ENCODE data around the gene SECISBP2L. TPM values are rescaled to one million over a fixed set of nuclear protein-coding genes. Genes with fewer than 3 reads are reported as not detected.

Gene SECISBP2L
- total and polyA plus RNA-seq, 9 of the 15 experiments (the other 6 are each of a cell fraction or from before 2014, with no cell fraction given) = 0.55 to 14.1 (median 10.4) TPM

- no peaks in the 10 kb centered on the region for H3K36me3 ChIP-seq (ENCODE audit: control insufficient read depth, insufficient read depth, low read length)
- in situ Hi-C loops (cut with MboI) = no loop called here
- BruUV-seq (replicated peaks) = no TSS peak
- DNase-seq (ENCODE audit: extremely low read depth in 1 of 4, low spot score in 3 of 4) (no peak), ATAC-seq (no peak), FAIRE-seq (no peak)
- H3K4me3 ChIP-seq = no peak overlapping the region
- no peak for TF ChIP-seq ZNF717 (CRISPR knock-in tag; IDR thresholded peaks at IDR 0.05)
- TF ChIP-seq MTA2 (IDR thresholded peaks at IDR 0.05; ENCODE audit: low read depth) = no peak
- TF ChIP-seq ATF6 (CRISPR knock-in tag; IDR thresholded peaks at IDR 0.05) = no peak
- no peak for TF ChIP-seq CHD2 (IDR thresholded peaks at IDR 0.05; ENCODE audit: low read depth, low read length)
- no peak for TF ChIP-seq MAFK (IDR thresholded peaks at IDR 0.05; ENCODE audit: low read length)
- TF ChIP-seq ZNF277 (CRISPR knock-in tag; IDR thresholded peaks at IDR 0.05; ENCODE audit: borderline replicate concordance) = no peak
- no peak for TF ChIP-seq FOXO4 (CRISPR knock-in tag; IDR thresholded peaks at IDR 0.05)
- no peak for TF ChIP-seq ZNF146 (CRISPR knock-in tag; IDR thresholded peaks at IDR 0.05; ENCODE audit: unreplicated experiment)
- no peak overlapping the region for H2AFZ ChIP-seq (ENCODE audit: low read depth, low read length)
- no peaks in the 10 kb centered on the region for H3K9me1 ChIP-seq (ENCODE audit: control insufficient read depth, insufficient read depth, low read length)
- H3K4me1 ChIP-seq (replicated peaks in 1 of 2; ENCODE audit: control insufficient read depth in 2 of 2, insufficient read depth in 2 of 2, low read length in 2 of 2) = peaks cover 0 to 4% of the 10 kb centered on the region in 2 experiments; a peak in 1 of 5 replicates
- H4K20me1 ChIP-seq (replicated peaks; ENCODE audit: control insufficient read depth, insufficient read depth, low read length) = no peaks in the 10 kb centered on the region
- ChIA-PET POLR2A (no interaction called here), CTCF (ENCODE audit: low intra/inter-chr PET ratio) (no interaction called here)
- H3K4me2 ChIP-seq (ENCODE audit: insufficient read depth, low read length) = no peak overlapping the region
- no peaks in the 10 kb centered on the region for H3K27me3 ChIP-seq (ENCODE audit: control insufficient read depth in 2 of 2, insufficient read depth in 2 of 2, low read length in 2 of 2)
- no peak overlapping the region for H3K9ac ChIP-seq (ENCODE audit: insufficient read depth in 1 of 2, low read depth in 2 of 2, low read length in 2 of 2)
- intact Hi-C loops (cut with micrococcal nuclease) = loop anchor here (5.0 kb wide), 1 partner anchor 214 kb away; no protein-coding TSS in a partner anchor
- H3K79me2 ChIP-seq (ENCODE audit: control insufficient read depth, insufficient read depth, low read length) = no peaks in the 10 kb centered on the region
- no peak overlapping the region for H3K27ac ChIP-seq (ENCODE audit: extremely low read depth, low read depth, low read length)
- H3K9me3 ChIP-seq (replicated peaks; ENCODE audit: control insufficient read depth, insufficient read depth, low read depth, low read length) = no peaks in the 10 kb centered on the region
These were observed 29.6 kb upstream of the SECISBP2L start for GRCh38 chr15:49075881-49076280.
